ENCODE measurements around the gene ADD1.

ADD1 gene

GRCh38 chr4:2965262-2965661 is 121.6 kb downstream of the ADD1 start:
- DNase-seq = no peak

GRCh38 chr4:2968381-2968780 is 124.7 kb downstream of the ADD1 start:
- no peak for DNase-seq

- DNase-seq = no peak
Observed at GRCh38 chr4:2971275-2971674, 127.6 kb downstream of the ADD1 start.

- no peak for DNase-seq
Observed at GRCh38 chr4:2977211-2978088, 133.8 kb downstream of the ADD1 start.
